Gastrocnemius medialis (tissue), 4 donors: ENCODE data around the gene FOLR3.

ENCODE experiments used
- POLR2A ChIP-seq, 2 donors: fragments of 450-650 bp; IDR thresholded peaks; one replicate each; pipeline ENCODE4 v1.6.1; 2017; ENCODE audit warnings: antibody characterized with exemption in 2 of 2, mild to moderate bottlenecking in 2 of 2, moderate library complexity in 2 of 2
- TF ChIP-seq, protein P1 (sequence below), 5 experiments: fragments of 450-650 bp in 3 of 5; fragments of 200-600 bp in 2 of 5; sonication (generic) in 2 of 5; IDR thresholded peaks in 4 of 5; conservative IDR thresholded peaks in 1 of 5; 1 replicate in 4 of 5; 2 replicates in 1 of 5; pipeline ENCODE4 v1.5.1; 2016 to 2019; ENCODE audit warnings: antibody characterized with exemption in 5 of 5, mild to moderate bottlenecking in 3 of 5, moderate library complexity in 3 of 5

DNA sequence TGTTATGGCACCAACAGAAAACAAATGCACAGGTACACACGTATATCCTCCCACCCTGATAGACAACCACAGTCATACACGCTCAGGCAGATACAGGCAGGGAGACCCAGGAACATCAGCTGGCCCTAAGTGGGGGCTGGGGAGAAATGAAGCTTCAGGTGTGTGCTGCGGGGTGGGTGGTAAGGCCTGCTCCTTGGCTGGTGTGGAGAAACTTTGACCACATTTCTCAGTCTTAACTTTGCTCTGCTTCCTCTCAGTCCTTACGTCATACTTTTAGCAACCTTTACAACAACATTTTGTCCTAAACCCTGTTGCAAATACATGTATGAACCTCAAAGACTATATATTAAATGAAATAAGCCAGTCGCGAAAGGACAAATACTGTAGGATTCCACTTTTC lies 16.3 kb upstream of the FOLR3 start:
- TF ChIP-seq, protein P1, sequence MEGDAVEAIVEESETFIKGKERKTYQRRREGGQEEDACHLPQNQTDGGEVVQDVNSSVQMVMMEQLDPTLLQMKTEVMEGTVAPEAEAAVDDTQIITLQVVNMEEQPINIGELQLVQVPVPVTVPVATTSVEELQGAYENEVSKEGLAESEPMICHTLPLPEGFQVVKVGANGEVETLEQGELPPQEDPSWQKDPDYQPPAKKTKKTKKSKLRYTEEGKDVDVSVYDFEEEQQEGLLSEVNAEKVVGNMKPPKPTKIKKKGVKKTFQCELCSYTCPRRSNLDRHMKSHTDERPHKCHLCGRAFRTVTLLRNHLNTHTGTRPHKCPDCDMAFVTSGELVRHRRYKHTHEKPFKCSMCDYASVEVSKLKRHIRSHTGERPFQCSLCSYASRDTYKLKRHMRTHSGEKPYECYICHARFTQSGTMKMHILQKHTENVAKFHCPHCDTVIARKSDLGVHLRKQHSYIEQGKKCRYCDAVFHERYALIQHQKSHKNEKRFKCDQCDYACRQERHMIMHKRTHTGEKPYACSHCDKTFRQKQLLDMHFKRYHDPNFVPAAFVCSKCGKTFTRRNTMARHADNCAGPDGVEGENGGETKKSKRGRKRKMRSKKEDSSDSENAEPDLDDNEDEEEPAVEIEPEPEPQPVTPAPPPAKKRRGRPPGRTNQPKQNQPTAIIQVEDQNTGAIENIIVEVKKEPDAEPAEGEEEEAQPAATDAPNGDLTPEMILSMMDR (IDR thresholded peaks at IDR 0.05 in 4 of 5, conservative IDR thresholded peaks at IDR 0.05 in 1 of 5), result no peak
- TF ChIP-seq POLR2A (IDR thresholded peaks at IDR 0.05), result no peak
